ENCODE measurements around the gene PNO1. TPM values are rescaled to one million over a fixed set of nuclear protein-coding genes. Genes with fewer than 3 reads are reported as not detected.

The PNO1 gene
- total and polyA plus RNA-seq, 2 donors (not counting 3 experiments of a cell fraction or from before 2014, with no cell fraction given), result 9.4 to 25.6 TPM

GRCh38 chr2:68182902-68183301, 25.2 kb downstream of the PNO1 start:
- intact Hi-C loops (cut with micrococcal nuclease) (no loop called here), dilution Hi-C loops (cut with MboI; ENCODE audit: extremely low pct_ligation_motif_present, low sequenced_read_pairs) (no loop called here)
- no peak overlapping the region for H3K4me2 ChIP-seq (ENCODE audit: insufficient read depth, low read length)
- DNase-seq (ENCODE audit: low read depth, low spot score) (no peak), FAIRE-seq (no peak)
- H4K20me1 ChIP-seq (replicated peaks; ENCODE audit: control insufficient read depth, extremely low read depth, insufficient read depth, low read length), result peaks cover 3% of the 10 kb centered on the region
- no peak overlapping the region for H2AFZ ChIP-seq (ENCODE audit: low read depth, low read length)
- H3K9ac ChIP-seq (replicated peaks; ENCODE audit: extremely low read depth, insufficient read depth, low read length), result no peak overlapping the region
- no peaks in the 10 kb centered on the region for H3K27me3 ChIP-seq (ENCODE audit: control insufficient read depth in 2 of 2, insufficient read depth in 2 of 2, low read length in 2 of 2)
- BruUV-seq (replicated peaks), result no TSS peak
- CTCF ChIA-PET, result interaction anchor here (1.0 to 1.6 kb wide), 2 partner anchors 8 to 12 kb away, joined by 3 to 4 read pairs; no protein-coding TSS in a partner anchor
- peaks cover 10 to 19% of the 10 kb centered on the region in 2 experiments for H3K36me3 ChIP-seq (ENCODE audit: control insufficient read depth in 2 of 2, extremely low read depth in 1 of 2, insufficient read depth in 2 of 2, low read length in 2 of 2)
- no peaks in the 10 kb centered on the region for H3K9me3 ChIP-seq (replicated peaks; ENCODE audit: control insufficient read depth, insufficient read depth, low read length)
- H3K4me1 ChIP-seq (ENCODE audit: control insufficient read depth, extremely low read depth, insufficient read depth, low read length), result no peaks in the 10 kb centered on the region
- H3K79me2 ChIP-seq (ENCODE audit: control insufficient read depth, insufficient read depth, low read length), result peaks cover 25% of the 10 kb centered on the region
- no peak overlapping the region for H3K27ac ChIP-seq (ENCODE audit: insufficient read depth, low read depth, low read length)
- POLR2A ChIA-PET, result no interaction called here
- no peaks in the 10 kb centered on the region for H3K9me1 ChIP-seq (replicated peaks; ENCODE audit: control insufficient read depth, extremely low read depth, insufficient read depth, low read length)
- no peak overlapping the region for H3K4me3 ChIP-seq (replicated peaks in 1 of 3; ENCODE audit: insufficient read depth in 1 of 3, low read depth in 1 of 3, low read length in 3 of 3)
- TF ChIP-seq CTCF (IDR thresholded peaks at IDR 0.05; ENCODE audit: extremely low read depth in 1 of 2, insufficient read depth in 1 of 2, low read depth in 1 of 2, low read length in 2 of 2) (no peak), MAX (IDR thresholded peaks at IDR 0.05; ENCODE audit: insufficient read depth, insufficient read length) (no peak), POLR2A (IDR thresholded peaks at IDR 0.05; ENCODE audit: low read depth, low read length) (no peak), JUN (IDR thresholded peaks at IDR 0.05; ENCODE audit: borderline replicate concordance, insufficient read depth, insufficient read length, low read depth) (no peak), EZH2 (IDR thresholded peaks at IDR 0.05; ENCODE audit: borderline replicate concordance, low read depth, low read length, severe bottlenecking) (no peak), POLR2AphosphoS5 (IDR thresholded peaks at IDR 0.05; ENCODE audit: insufficient read depth, low read depth, low read length) (no peak), GATA2 (IDR thresholded peaks at IDR 0.05; ENCODE audit: insufficient read depth, insufficient read length, low read depth, low read length) (no peak), FOS (IDR thresholded peaks at IDR 0.05; ENCODE audit: borderline replicate concordance, insufficient read depth, low read length) (no peak), MYC (IDR thresholded peaks at IDR 0.05; ENCODE audit: low read depth, low read length) (no peak)
